ENCODE results near the gene ADGRA1.

- TF ChIP-seq CTCF (IDR thresholded peaks at IDR 0.05) = no peak
- TF ChIP-seq POLR2A (IDR thresholded peaks at IDR 0.05) = no peak
Observed at GRCh38 chr10:133109711-133110110, 22.0 kb downstream of the ADGRA1 start.
